K562 (cell line): Measurements from ENCODE around the gene GNAL. TPM values are rescaled to one million over a fixed set of nuclear protein-coding genes. Genes with fewer than 3 reads are reported as not detected.

Experiments
- ATAC-seq: fragments of 200-7000 bp; cut with Tn5 transposase; 3 replicates; pipeline ENCODE4 v1.9.1; 2020; ENCODE audit warnings: moderate library complexity
- BruUV-seq: library from RNA; stranded (reverse); fragments of 400-500 nt; replicated peaks from 2 replicates; lab custom pipeline; 2021; lab: Mats Ljungman, UMichigan
- CTCF ChIA-PET: fragments of 300-600 bp; formaldehyde crosslinking; extraction: SDS; loops from one replicate; lab custom pipeline; 2021; ENCODE audit warnings: low intra/inter-chr PET ratio; lab: Yijun Ruan, JAX
- POLR2A ChIA-PET: fragments of 300-600, 350-650 bp; sonication (Branson Sonifier 250); formaldehyde crosslinking; extraction: SDS; loops from one replicate; lab custom pipeline; 2021; ENCODE audit warnings: antibody characterized with exemption, inconsistent platforms; lab: Yijun Ruan, JAX
- DNase-seq, 4 experiments: peaks; one replicate each; pipeline versions ENCODE4 v3.0.0 to v3.0.0-alpha.2; 2011 to 2018; ENCODE audit warnings: low spot score in 3 of 4, mixed read lengths in 3 of 4; ENCODE audit errors: extremely low read depth in 1 of 4
- FAIRE-seq: peaks from 2 replicates; lab custom pipeline; 2011; peaks lifted over from hg19 to GRCh38; lab: Jason Lieb, UNC
- H2AFZ ChIP-seq: 2 replicates; pipeline ENCODE4 v1.6.0; 2011; ENCODE audit warnings: low read depth, low read length, control low read depth, inconsistent platforms
- H3K27ac ChIP-seq: fragments of 200-600 bp; 3 replicates; pipeline ENCODE4 v1.8.0; 2011; ENCODE audit warnings: low read depth, mild to moderate bottlenecking, control low read depth, inconsistent platforms, low read length, moderate library complexity, mixed read lengths; ENCODE audit errors: extremely low read depth
- H3K27me3 ChIP-seq, 2 experiments: fragments of 300-600 bp in 1 of 2; 2 replicates in 1 of 2; 3 replicates in 1 of 2; pipeline versions ENCODE4 v1.6.0 to v1.8.0; 2011; ENCODE audit warnings: inconsistent platforms in 2 of 2, low read length in 2 of 2, mild to moderate bottlenecking in 1 of 2, mixed read lengths in 1 of 2, moderate library complexity in 1 of 2; ENCODE audit not compliant: control insufficient read depth in 2 of 2, insufficient read depth in 2 of 2
- H3K36me3 ChIP-seq: fragments of 300-600 bp; 3 replicates; pipeline ENCODE4 v1.8.0; 2011; ENCODE audit warnings: mild to moderate bottlenecking, low read length, inconsistent platforms; ENCODE audit not compliant: control insufficient read depth, insufficient read depth
- H3K4me1 ChIP-seq, 2 experiments: fragments of 200-600 bp in 1 of 2; replicated peaks in 1 of 2; 2 replicates in 1 of 2; 3 replicates in 1 of 2; pipeline versions ENCODE4 v1.5.1 to v1.8.0; 2011; ENCODE audit warnings: inconsistent platforms in 2 of 2, low read length in 2 of 2, mild to moderate bottlenecking in 1 of 2, mixed read lengths in 1 of 2, moderate library complexity in 1 of 2; ENCODE audit not compliant: control insufficient read depth in 2 of 2, insufficient read depth in 2 of 2
- H3K4me2 ChIP-seq: 2 replicates; pipeline ENCODE4 v1.6.1; 2011; ENCODE audit warnings: low read length, control low read depth, inconsistent platforms, mixed read lengths; ENCODE audit not compliant: insufficient read depth
- H3K4me3 ChIP-seq: fragments of 200-600 bp; sonication (generic), shearing (Covaris generic); 2 replicates; pipeline ENCODE4 v1.5.1; 2016; ENCODE audit warnings: control low read depth, inconsistent platforms
- H3K79me2 ChIP-seq: fragments of 200-600 bp; 3 replicates; pipeline ENCODE4 v1.8.0; 2011; ENCODE audit warnings: low read length, inconsistent platforms; ENCODE audit not compliant: control insufficient read depth, insufficient read depth
- H3K9ac ChIP-seq, 2 experiments: 2 replicates each; pipeline versions ENCODE4 v1.6.0 to v1.6.1; 2011; ENCODE audit warnings: low read depth in 2 of 2, low read length in 2 of 2, control low read depth in 1 of 2, inconsistent platforms in 1 of 2, mild to moderate bottlenecking in 1 of 2, mixed read lengths in 1 of 2; ENCODE audit not compliant: insufficient read depth in 1 of 2
- H3K9me1 ChIP-seq: one replicate; pipeline ENCODE4 v1.6.0; 2011; ENCODE audit warnings: inconsistent platforms, mild to moderate bottlenecking, low read length, moderate library complexity; ENCODE audit not compliant: control insufficient read depth, insufficient read depth
- H3K9me3 ChIP-seq: replicated peaks from 2 replicates; pipeline ENCODE4 v1.5.1; 2011; ENCODE audit warnings: low read depth, low read length, inconsistent platforms; ENCODE audit not compliant: control insufficient read depth, insufficient read depth
- H4K20me1 ChIP-seq: replicated peaks from 2 replicates; pipeline ENCODE4 v1.6.1; 2011; ENCODE audit warnings: low read length, inconsistent platforms, mixed read lengths; ENCODE audit not compliant: control insufficient read depth, insufficient read depth
- NFE2 ChIP-seq: IDR thresholded peaks from 2 replicates; pipeline ENCODE4 v1.6.1; 2014; ENCODE audit warnings: antibody characterized with exemption, low read depth
- SIX5 ChIP-seq, 2 experiments: IDR thresholded peaks; 2 replicates each; pipeline ENCODE4 v1.6.1; 2011; ENCODE audit warnings: low read length in 2 of 2, borderline replicate concordance in 1 of 2, low read depth in 1 of 2, mild to moderate bottlenecking in 1 of 2, moderate library complexity in 1 of 2; ENCODE audit not compliant: insufficient read depth in 1 of 2
- TEAD1 ChIP-seq, 2 experiments: fragments of 450-650 bp in 1 of 2; sonication (generic) in 1 of 2; formaldehyde crosslinking; IDR thresholded peaks; 2 replicates each; pipeline versions ENCODE4 v1.4.0 to v1.8.0; 2020 to 2022; ENCODE audit warnings: mild to moderate bottlenecking in 2 of 2, missing genetic modification reagents in 1 of 2
- ZNF174 ChIP-seq: fragments of 250-450 bp; sonication (Bioruptor Pico); IDR thresholded peaks from 2 replicates; pipeline ENCODE4 v1.4.0; 2020; ENCODE audit warnings: mild to moderate bottlenecking
- ZNF561 ChIP-seq: fragments of 450-650 bp; formaldehyde crosslinking; conservative IDR thresholded peaks from 2 replicates; pipeline ENCODE4 v1.4.0; 2020; ENCODE audit warnings: mild to moderate bottlenecking, moderate library complexity
- ZNF586 ChIP-seq: fragments of 450-650 bp; formaldehyde crosslinking; conservative IDR thresholded peaks from 2 replicates; pipeline ENCODE4 v1.4.0; 2020; ENCODE audit warnings: mild to moderate bottlenecking, moderate library complexity
- ZNF717 ChIP-seq: fragments of 250-450 bp; sonication (Bioruptor Pico); IDR thresholded peaks from 2 replicates; pipeline ENCODE4 v1.5.0; 2021
- WGBS: fragments of 100-300 bp; shearing (Covaris generic); methylation state at CpG from one replicate; pipeline ENCODE4 v1.1.6; 2016; ENCODE audit warnings: low coverage, mixed read lengths; ENCODE audit not compliant: insufficient coverage; ENCODE audit errors: missing lambda C conversion rate; 5-methylcytosine and 5-hydroxymethylcytosine counted together
- in situ Hi-C: fragments of 300-500 bp; cut with MboI; formaldehyde crosslinking; loops from 4 replicates; pipeline ENCODE4 v1.15.0; 2018; ENCODE audit warnings: inconsistent platforms, mixed read lengths
- intact Hi-C: fragments of 100-400 bp; cut with micrococcal nuclease; formaldehyde crosslinking; loops from 2 replicates; pipeline ENCODE4 v1.14.2; 2022
- polyA plus RNA-seq, 8 experiments: library from polyadenylated mRNA; depleted of rRNA in 4 of 8; stranded (reverse) in 5 of 8; unstranded in 3 of 8; fragments of >200 nt; fragmentation: Nextera tagmentation in 2 of 8; fragmentation: Illumina TruSeq in 1 of 8; extraction: Ambion mirVana in 2 of 8; extraction: Trizol in 1 of 8; gene quantifications; 2 replicates each; pipeline versions ENCODE4 v1.2.1 to v1.2.3, GENCODE V29; 2011 to 2014; ENCODE audit warnings: inconsistent platforms in 1 of 8, missing spikeins in 1 of 8
- total RNA-seq, 7 experiments: library from RNA; depleted of rRNA in 6 of 7; stranded (reverse); fragments of >200 nt in 6 of 7; fragmentation: Illumina TruSeq in 2 of 7; extraction: Trizol in 2 of 7; gene quantifications; 2 replicates each; pipeline versions ENCODE4 v1.2.1 to v1.2.3, GENCODE V29; 2011 to 2021; ENCODE audit warnings: low replicate concordance in 1 of 7
- TF ChIP-seq, protein P1 (sequence below): fragments of 250-450 bp; sonication (Bioruptor Pico); IDR thresholded peaks from 2 replicates; pipeline ENCODE4 v1.8.0; 2021; ENCODE audit warnings: moderate library complexity, mild to moderate bottlenecking, inconsistent platforms
- TF ChIP-seq, protein P2 (sequence below): fragments of 250-450 bp; sonication (Bioruptor Pico); IDR thresholded peaks from 2 replicates; pipeline ENCODE4 v1.5.0; 2021

The GNAL gene
- total and polyA plus RNA-seq, 9 of the 15 experiments (the other 6 are each of a cell fraction or from before 2014, with no cell fraction given), result under 0.01 to 0.10 (median 0.01) TPM; not detected in 5

DNA sequence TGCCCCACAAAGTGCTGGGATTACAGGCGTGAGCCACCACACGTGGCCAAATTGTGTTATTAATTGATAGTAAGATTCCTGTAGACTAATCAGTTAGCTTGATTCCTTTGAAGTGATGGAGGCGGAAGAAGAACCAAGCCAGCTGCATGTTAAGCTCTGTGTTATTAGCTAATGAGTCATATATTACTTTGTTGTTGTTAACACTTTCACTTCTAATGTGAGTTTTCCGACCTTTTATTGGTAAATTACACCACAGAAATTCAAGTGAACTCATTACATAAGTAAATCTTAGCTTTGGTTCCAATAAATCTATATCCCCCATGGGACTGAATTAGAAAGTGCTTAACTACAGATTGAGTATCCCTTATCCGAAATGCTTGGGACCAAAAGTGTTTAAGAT lies 182.4 kb downstream of the GNAL start:
- Histone ChIP-seq H3K9me3 (no peaks in the 10 kb centered on the region; the same call in 1 of the 2 replicates), H3K4me1 (peaks cover 0 to 5% of the 10 kb centered on the region in 2 experiments; a peak in 3 of 5 replicates), H3K9ac (no peak overlapping the region), H3K9me1 (no peaks in the 10 kb centered on the region)
- TF ChIP-seq SIX5 (IDR thresholded peaks at IDR 0.05; ENCODE audit: borderline replicate concordance in 1 of 2, insufficient read depth in 1 of 2, low read depth in 1 of 2, low read length in 2 of 2) (no peak), ZNF561 (CRISPR knock-in tag) (no peak), ZNF586 (CRISPR knock-in tag) (no peak), ZNF174 (CRISPR knock-in tag) (no peak), ZNF717 (CRISPR knock-in tag) (no peak), NFE2 (no peak), TEAD1 (CRISPR knock-in tag; IDR thresholded peaks at IDR 0.05) (no peak)
- TF ChIP-seq, protein P1, sequence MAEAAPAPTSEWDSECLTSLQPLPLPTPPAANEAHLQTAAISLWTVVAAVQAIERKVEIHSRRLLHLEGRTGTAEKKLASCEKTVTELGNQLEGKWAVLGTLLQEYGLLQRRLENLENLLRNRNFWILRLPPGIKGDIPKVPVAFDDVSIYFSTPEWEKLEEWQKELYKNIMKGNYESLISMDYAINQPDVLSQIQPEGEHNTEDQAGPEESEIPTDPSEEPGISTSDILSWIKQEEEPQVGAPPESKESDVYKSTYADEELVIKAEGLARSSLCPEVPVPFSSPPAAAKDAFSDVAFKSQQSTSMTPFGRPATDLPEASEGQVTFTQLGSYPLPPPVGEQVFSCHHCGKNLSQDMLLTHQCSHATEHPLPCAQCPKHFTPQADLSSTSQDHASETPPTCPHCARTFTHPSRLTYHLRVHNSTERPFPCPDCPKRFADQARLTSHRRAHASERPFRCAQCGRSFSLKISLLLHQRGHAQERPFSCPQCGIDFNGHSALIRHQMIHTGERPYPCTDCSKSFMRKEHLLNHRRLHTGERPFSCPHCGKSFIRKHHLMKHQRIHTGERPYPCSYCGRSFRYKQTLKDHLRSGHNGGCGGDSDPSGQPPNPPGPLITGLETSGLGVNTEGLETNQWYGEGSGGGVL, result no peak
- TF ChIP-seq, protein P2, sequence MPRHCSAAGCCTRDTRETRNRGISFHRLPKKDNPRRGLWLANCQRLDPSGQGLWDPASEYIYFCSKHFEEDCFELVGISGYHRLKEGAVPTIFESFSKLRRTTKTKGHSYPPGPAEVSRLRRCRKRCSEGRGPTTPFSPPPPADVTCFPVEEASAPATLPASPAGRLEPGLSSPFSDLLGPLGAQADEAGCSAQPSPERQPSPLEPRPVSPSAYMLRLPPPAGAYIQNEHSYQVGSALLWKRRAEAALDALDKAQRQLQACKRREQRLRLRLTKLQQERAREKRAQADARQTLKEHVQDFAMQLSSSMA, result no peak
- TF ChIP-seq, all 486 proteins: peak for 0
- no TSS peak for BruUV-seq
- in situ Hi-C loops, result no loop called here
- H3K79me2 ChIP-seq, result no peaks in the 10 kb centered on the region
- no peak overlapping the region for H3K4me3 ChIP-seq
- ChIA-PET CTCF (interaction anchor here (2.3 kb wide), 1 partner anchor 139 kb away, joined by 22 read pairs; no protein-coding TSS in a partner anchor), POLR2A (no interaction called here)
- DNase-seq (no peak), ATAC-seq (no peak), FAIRE-seq (no peak)
- no peak overlapping the region for H3K4me2 ChIP-seq
- H3K27me3 ChIP-seq, result peaks cover 0 to 17% of the 10 kb centered on the region in 2 experiments; a peak in 4 of 5 replicates
- intact Hi-C loops, result loop anchor here (5.0 kb wide), 1 partner anchor 214 kb away; no protein-coding TSS in a partner anchor
- H3K27ac ChIP-seq, result no peak overlapping the region
- no peak overlapping the region for H2AFZ ChIP-seq
- 7% methylated on average over 5 of the region's 5 CpGs for WGBS
- no peaks in the 10 kb centered on the region for H4K20me1 ChIP-seq
- no peaks in the 10 kb centered on the region for H3K36me3 ChIP-seq
